Measurements from ENCODE around the gene LARGE1.

GRCh38 chr22:33496112-33496511 lies 424.2 kb downstream of the LARGE1 start:
- no peak for TF ChIP-seq RAD21 (IDR thresholded peaks at IDR 0.05; ENCODE audit: low read depth)
- TF ChIP-seq YY1 (IDR thresholded peaks at IDR 0.05; ENCODE audit: extremely low read depth, insufficient replicate concordance, low read depth, low read length) = no peak
- TF ChIP-seq POLR2A (IDR thresholded peaks at IDR 0.05; ENCODE audit: borderline replicate concordance, extremely low read depth, insufficient read depth, insufficient read length) = no peak
- no peak for TF ChIP-seq REST (IDR thresholded peaks at IDR 0.05; ENCODE audit: low read depth)
